ENCODE results near the gene ITGB1BP1.

Gene ITGB1BP1

GRCh38 chr2:9416962-9417316 is 6.4 kb downstream of the ITGB1BP1 start:
- TF ChIP-seq ZBTB7A (IDR thresholded peaks at IDR 0.05; ENCODE audit: low read depth) (no peak), TAF1 (IDR thresholded peaks at IDR 0.05; ENCODE audit: low read depth) (no peak), FOXM1 (IDR thresholded peaks at IDR 0.05; ENCODE audit: borderline replicate concordance, low read depth) (no peak)

DNA sequence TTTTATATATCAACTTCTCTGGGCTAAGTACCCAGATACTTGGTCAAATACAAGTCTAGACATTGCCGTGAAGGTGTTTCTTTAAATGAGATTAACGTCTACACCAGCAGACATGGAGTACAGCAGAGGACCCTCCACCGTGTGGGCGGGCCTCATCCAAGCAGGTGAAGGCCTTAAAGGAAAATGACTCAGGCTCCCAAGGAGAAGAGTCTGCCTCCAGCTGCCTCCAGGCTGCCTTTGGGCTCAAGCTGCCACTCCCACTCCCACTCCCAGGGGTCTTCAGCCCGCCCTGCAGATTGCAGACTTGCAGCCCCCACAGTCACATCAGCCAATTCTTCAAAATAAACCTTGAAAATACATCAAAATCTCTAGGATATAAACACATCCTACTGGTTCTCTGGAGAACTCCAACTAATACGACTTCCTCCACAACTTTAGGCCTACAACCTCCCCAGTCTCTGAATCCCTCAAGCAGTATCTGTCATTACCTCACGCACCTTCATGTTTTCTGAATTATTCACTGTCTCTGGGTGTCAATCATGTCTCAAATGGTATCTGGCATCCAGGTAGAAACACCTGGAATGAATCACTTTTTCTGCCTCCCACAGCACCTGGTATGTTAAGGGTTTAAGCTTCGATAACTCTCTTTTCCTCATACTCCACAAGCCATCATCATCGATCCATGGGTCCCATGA is 6.9 kb downstream of the ITGB1BP1 start:
- TF ChIP-seq CEBPB (IDR thresholded peaks at IDR 0.05) (no peak), RAD21 (IDR thresholded peaks at IDR 0.05; ENCODE audit: low read depth) (no peak), NFIC (IDR thresholded peaks at IDR 0.05) (no peak), TCF12 (IDR thresholded peaks at IDR 0.05; ENCODE audit: low read depth) (no peak), TEAD4 (IDR thresholded peaks at IDR 0.05) (no peak), MAX (IDR thresholded peaks at IDR 0.05) (no peak), FOXM1 (IDR thresholded peaks at IDR 0.05; ENCODE audit: borderline replicate concordance, low read depth) (no peak), ZBTB7A (IDR thresholded peaks at IDR 0.05; ENCODE audit: low read depth) (no peak), YY1 (IDR thresholded peaks at IDR 0.05; ENCODE audit: low read depth) (no peak), EP300 (IDR thresholded peaks at IDR 0.05; ENCODE audit: borderline replicate concordance) (no peak), CREB1 (IDR thresholded peaks at IDR 0.05; ENCODE audit: low read depth) (no peak), EGR1 (IDR thresholded peaks at IDR 0.05) (no peak), TAF1 (IDR thresholded peaks at IDR 0.05; ENCODE audit: low read depth) (no peak)
- TF ChIP-seq, protein P1, sequence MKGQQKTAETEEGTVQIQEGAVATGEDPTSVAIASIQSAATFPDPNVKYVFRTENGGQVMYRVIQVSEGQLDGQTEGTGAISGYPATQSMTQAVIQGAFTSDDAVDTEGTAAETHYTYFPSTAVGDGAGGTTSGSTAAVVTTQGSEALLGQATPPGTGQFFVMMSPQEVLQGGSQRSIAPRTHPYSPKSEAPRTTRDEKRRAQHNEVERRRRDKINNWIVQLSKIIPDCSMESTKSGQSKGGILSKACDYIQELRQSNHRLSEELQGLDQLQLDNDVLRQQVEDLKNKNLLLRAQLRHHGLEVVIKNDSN (IDR thresholded peaks at IDR 0.05) = no peak
- TF ChIP-seq, protein P2, sequence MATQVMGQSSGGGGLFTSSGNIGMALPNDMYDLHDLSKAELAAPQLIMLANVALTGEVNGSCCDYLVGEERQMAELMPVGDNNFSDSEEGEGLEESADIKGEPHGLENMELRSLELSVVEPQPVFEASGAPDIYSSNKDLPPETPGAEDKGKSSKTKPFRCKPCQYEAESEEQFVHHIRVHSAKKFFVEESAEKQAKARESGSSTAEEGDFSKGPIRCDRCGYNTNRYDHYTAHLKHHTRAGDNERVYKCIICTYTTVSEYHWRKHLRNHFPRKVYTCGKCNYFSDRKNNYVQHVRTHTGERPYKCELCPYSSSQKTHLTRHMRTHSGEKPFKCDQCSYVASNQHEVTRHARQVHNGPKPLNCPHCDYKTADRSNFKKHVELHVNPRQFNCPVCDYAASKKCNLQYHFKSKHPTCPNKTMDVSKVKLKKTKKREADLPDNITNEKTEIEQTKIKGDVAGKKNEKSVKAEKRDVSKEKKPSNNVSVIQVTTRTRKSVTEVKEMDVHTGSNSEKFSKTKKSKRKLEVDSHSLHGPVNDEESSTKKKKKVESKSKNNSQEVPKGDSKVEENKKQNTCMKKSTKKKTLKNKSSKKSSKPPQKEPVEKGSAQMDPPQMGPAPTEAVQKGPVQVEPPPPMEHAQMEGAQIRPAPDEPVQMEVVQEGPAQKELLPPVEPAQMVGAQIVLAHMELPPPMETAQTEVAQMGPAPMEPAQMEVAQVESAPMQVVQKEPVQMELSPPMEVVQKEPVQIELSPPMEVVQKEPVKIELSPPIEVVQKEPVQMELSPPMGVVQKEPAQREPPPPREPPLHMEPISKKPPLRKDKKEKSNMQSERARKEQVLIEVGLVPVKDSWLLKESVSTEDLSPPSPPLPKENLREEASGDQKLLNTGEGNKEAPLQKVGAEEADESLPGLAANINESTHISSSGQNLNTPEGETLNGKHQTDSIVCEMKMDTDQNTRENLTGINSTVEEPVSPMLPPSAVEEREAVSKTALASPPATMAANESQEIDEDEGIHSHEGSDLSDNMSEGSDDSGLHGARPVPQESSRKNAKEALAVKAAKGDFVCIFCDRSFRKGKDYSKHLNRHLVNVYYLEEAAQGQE (IDR thresholded peaks at IDR 0.05; ENCODE audit: low read depth) = no peak

GRCh38 chr2:9415516-9416169 is 7.7 kb downstream of the ITGB1BP1 start:
- TF ChIP-seq CEBPB (IDR thresholded peaks at IDR 0.05) (no peak), NFIC (IDR thresholded peaks at IDR 0.05) (no peak), ZBTB7A (IDR thresholded peaks at IDR 0.05; ENCODE audit: low read depth) (no peak), RAD21 (IDR thresholded peaks at IDR 0.05; ENCODE audit: low read depth) (no peak), FOXM1 (IDR thresholded peaks at IDR 0.05; ENCODE audit: borderline replicate concordance, low read depth) (no peak), YY1 (IDR thresholded peaks at IDR 0.05; ENCODE audit: low read depth) (no peak), EGR1 (IDR thresholded peaks at IDR 0.05) (no peak), TCF12 (IDR thresholded peaks at IDR 0.05; ENCODE audit: low read depth) (no peak), TAF1 (IDR thresholded peaks at IDR 0.05; ENCODE audit: low read depth) (no peak), MAX (IDR thresholded peaks at IDR 0.05) (no peak), TEAD4 (IDR thresholded peaks at IDR 0.05) (no peak)
- TF ChIP-seq, protein P1 (IDR thresholded peaks at IDR 0.05) = no peak
- TF ChIP-seq, protein P2 (IDR thresholded peaks at IDR 0.05; ENCODE audit: low read depth) = no peak

- TF ChIP-seq CEBPB (IDR thresholded peaks at IDR 0.05) (no peak), TEAD4 (IDR thresholded peaks at IDR 0.05) (no peak), TCF12 (IDR thresholded peaks at IDR 0.05; ENCODE audit: low read depth) (no peak), YY1 (IDR thresholded peaks at IDR 0.05; ENCODE audit: low read depth) (no peak), MAX (IDR thresholded peaks at IDR 0.05) (no peak), CREB1 (IDR thresholded peaks at IDR 0.05; ENCODE audit: low read depth) (no peak), FOXM1 (IDR thresholded peaks at IDR 0.05; ENCODE audit: borderline replicate concordance, low read depth) (no peak), TAF1 (IDR thresholded peaks at IDR 0.05; ENCODE audit: low read depth) (no peak), EP300 (IDR thresholded peaks at IDR 0.05; ENCODE audit: borderline replicate concordance) (no peak), NFIC (IDR thresholded peaks at IDR 0.05) (no peak), RAD21 (IDR thresholded peaks at IDR 0.05; ENCODE audit: low read depth) (no peak), EGR1 (IDR thresholded peaks at IDR 0.05) (no peak), ZBTB7A (IDR thresholded peaks at IDR 0.05; ENCODE audit: low read depth) (no peak)
- TF ChIP-seq, protein P1 (IDR thresholded peaks at IDR 0.05) = no peak
- TF ChIP-seq, protein P2 (IDR thresholded peaks at IDR 0.05; ENCODE audit: low read depth) = no peak
These were observed 10.5 kb downstream of the ITGB1BP1 start for GRCh38 chr2:9412781-9413180.
